ENCODE results near the gene DDAH2. TPM values are rescaled to one million over a fixed set of nuclear protein-coding genes. Genes with fewer than 3 reads are reported as not detected.

DDAH2 gene
- total RNA-seq, 1 donor from 2014 or later = 30.7 TPM

DNA sequence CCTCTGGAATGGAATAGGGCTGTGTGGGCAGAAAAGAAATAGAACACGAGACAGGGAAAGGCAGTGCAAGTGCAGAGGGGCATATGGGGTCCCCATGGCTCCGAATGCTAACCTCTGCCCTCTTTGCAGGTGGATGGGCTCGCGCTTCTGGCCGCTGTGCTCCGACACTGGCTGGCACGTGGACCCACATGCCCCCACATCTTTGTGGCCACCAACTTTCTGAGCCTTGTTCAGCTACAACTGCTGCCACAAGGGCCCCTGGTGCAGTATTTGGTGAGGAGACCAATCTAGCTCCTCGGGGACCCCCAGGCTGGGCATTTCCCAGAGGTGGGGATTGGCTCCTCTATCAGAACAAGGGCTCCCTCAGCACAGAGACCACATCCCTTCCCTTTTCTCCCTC is 32.2 kb upstream of the DDAH2 start:
- no peaks in the 10 kb centered on the region for H3K4me1 Mint-ChIP-seq
- no peak overlapping the region for H3K4me3 Mint-ChIP-seq
- ChIA-PET POLR2A (no interaction called here), CTCF (interaction anchor here (1.1 kb wide), 1 partner anchor 8 kb away, joined by 3 read pairs; no protein-coding TSS in a partner anchor)
- no peak overlapping the region for H3K27ac Mint-ChIP-seq
- H3K27me3 Mint-ChIP-seq = no peaks in the 10 kb centered on the region
- no peaks in the 10 kb centered on the region for H3K9me3 Mint-ChIP-seq
- intact Hi-C loops (cut with micrococcal nuclease) = no loop called here
- ATAC-seq (ENCODE audit: low read depth) = no peak
- H3K36me3 Mint-ChIP-seq (ENCODE audit: low read depth) = peaks cover 33% of the 10 kb centered on the region
- TF ChIP-seq CTCF (IDR thresholded peaks at IDR 0.05) = no peak
- no peak for DNase-seq

DNA sequence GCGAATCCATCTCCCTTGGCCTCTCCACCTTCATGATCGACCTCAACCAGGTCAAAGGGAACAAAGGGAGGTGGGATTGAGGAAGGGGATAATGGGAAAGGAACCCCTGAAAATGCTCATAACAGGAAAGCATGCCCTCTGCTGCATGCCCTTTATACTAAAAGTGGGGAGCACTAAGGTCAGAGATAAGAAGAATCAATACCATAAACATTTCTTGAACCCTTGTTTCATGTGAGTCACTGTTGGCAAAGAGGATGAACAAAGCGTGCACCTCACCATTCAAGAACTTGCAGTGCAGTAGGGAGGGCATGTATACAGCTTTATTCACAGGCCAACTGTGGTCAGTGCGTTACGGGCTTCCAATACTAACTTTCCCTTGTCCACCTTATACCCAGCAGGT is 31.7 kb upstream of the DDAH2 start:
- ChIA-PET CTCF (interaction anchor here (1.1 kb wide), 1 partner anchor 9 kb away, joined by 3 read pairs; no protein-coding TSS in a partner anchor), POLR2A (no interaction called here)
- TF ChIP-seq CTCF (IDR thresholded peaks at IDR 0.05) = no peak
- Mint-ChIP-seq H3K4me3 (no peak overlapping the region), H3K27ac (no peak overlapping the region), H3K9me3 (no peaks in the 10 kb centered on the region), H3K4me1 (no peaks in the 10 kb centered on the region), H3K36me3 (ENCODE audit: low read depth) (peaks cover 33% of the 10 kb centered on the region), H3K27me3 (no peaks in the 10 kb centered on the region)
- ATAC-seq (ENCODE audit: low read depth) (no peak), DNase-seq (no peak)
- intact Hi-C loops (cut with micrococcal nuclease) = no loop called here

- ChIA-PET CTCF (no interaction called here), POLR2A (no interaction called here)
Measured at GRCh38 chr6:31758281-31758680, 29.2 kb upstream of the DDAH2 start.

DNA sequence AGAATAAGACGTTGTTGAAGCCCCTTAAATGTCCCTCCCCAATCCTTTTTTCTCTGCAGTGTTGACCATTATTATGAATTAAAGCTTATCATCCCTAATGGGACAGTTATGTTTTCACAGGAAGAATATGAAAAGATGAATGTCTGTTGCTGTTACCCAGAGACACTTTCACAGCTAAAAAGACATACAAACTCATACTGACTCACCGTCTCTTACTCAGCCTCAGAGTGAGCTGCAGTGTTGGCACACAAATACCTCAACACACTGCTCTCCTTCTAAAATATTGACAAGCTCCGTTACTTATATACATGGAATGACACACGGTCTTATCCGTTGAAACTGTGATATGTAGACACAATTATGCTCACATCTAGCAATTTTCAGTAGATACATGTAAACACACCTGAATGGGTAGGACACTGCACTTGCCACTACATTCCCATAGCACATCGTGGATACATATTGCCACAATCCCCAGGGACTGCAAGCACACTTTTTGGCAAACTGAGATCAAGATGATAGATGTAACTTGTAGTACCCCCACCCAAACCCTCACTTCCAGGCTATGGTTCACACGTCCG is 23.7 kb upstream of the DDAH2 start:
- intact Hi-C loops (cut with micrococcal nuclease) = no loop called here
- no peak overlapping the region for H3K4me3 Mint-ChIP-seq
- no peak for TF ChIP-seq CTCF (IDR thresholded peaks at IDR 0.05)
- ChIA-PET POLR2A (interaction anchor here (0.6 kb wide), 1 partner anchor 63 kb away, joined by 6 read pairs; no protein-coding TSS in a partner anchor), CTCF (no interaction called here)
- DNase-seq = no peak
- ATAC-seq (ENCODE audit: low read depth) = no peak
- no peaks in the 10 kb centered on the region for H3K27me3 Mint-ChIP-seq
- H3K36me3 Mint-ChIP-seq (ENCODE audit: low read depth) = peaks cover 7% of the 10 kb centered on the region
- H3K9me3 Mint-ChIP-seq = no peaks in the 10 kb centered on the region
- no peak overlapping the region for H3K27ac Mint-ChIP-seq
- no peaks in the 10 kb centered on the region for H3K4me1 Mint-ChIP-seq

More at GRCh38 chr6:31758281-31758680, 29.2 kb upstream of the DDAH2 start:
- DNase-seq = no peak
- no peaks in the 10 kb centered on the region for H3K27me3 Mint-ChIP-seq
- peaks cover 25% of the 10 kb centered on the region for H3K36me3 Mint-ChIP-seq (ENCODE audit: low read depth)
- no peaks in the 10 kb centered on the region for H3K9me3 Mint-ChIP-seq
- H3K27ac Mint-ChIP-seq = no peak overlapping the region
- TF ChIP-seq CTCF (IDR thresholded peaks at IDR 0.05) = no peak
- intact Hi-C loops (cut with micrococcal nuclease) = no loop called here
- ATAC-seq (ENCODE audit: low read depth) = no peak
- no peaks in the 10 kb centered on the region for H3K4me1 Mint-ChIP-seq
- no peak overlapping the region for H3K4me3 Mint-ChIP-seq

DNA sequence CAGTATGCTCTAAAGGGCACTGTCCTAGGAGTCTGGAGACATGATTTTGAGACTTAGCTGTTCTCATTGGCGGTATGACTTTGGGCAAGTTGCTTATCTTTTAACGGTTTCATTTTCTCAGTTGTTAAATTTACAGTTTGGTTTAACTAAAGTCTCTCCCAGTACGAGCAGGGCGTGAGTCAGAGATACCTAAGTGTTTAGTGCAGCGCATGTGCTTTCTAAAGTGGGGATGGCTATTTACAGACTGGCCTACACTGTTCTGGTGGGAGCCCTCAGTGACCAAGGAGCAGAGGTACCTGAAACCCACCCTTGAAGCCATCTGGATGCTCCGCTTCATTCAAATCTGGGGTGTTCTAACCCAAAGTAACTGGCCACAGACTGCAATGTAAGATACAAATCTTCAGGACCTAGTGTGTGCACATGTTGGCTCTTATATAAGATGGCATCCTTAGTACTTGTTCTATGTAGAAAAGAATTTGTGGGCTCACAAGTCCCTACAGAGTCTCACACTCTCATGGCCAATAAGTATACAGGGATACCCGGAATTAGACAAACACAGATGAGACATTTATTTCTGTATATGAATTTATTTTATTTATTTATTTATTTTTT is 21.4 kb upstream of the DDAH2 start:
- intact Hi-C loops (cut with micrococcal nuclease) = no loop called here
- POLR2A ChIA-PET = interaction anchor here (0.6 to 1.1 kb wide), 3 partner anchors 11 to 85 kb away, joined by 3 to 4 read pairs (median 3); partner anchors contain the start of gene MSH5

More for the DNA sequence above, 21.4 kb upstream of the DDAH2 start:
- no peak overlapping the region for H3K4me3 Mint-ChIP-seq
- no peaks in the 10 kb centered on the region for H3K27me3 Mint-ChIP-seq
- DNase-seq (no peak), ATAC-seq (ENCODE audit: low read depth) (no peak)
- H3K9me3 Mint-ChIP-seq = no peaks in the 10 kb centered on the region
- CTCF ChIA-PET = interaction anchor here (1.1 kb wide), 1 partner anchor 19 kb away, joined by 3 read pairs; no protein-coding TSS in a partner anchor
- H3K4me1 Mint-ChIP-seq = no peaks in the 10 kb centered on the region
- TF ChIP-seq CTCF (IDR thresholded peaks at IDR 0.05) = no peak
- H3K36me3 Mint-ChIP-seq (ENCODE audit: low read depth) = peaks cover 12% of the 10 kb centered on the region
- H3K27ac Mint-ChIP-seq = no peak overlapping the region

Data from activated B cell treated with CpG ODN at 0.5 μM for 24 hours (primary cell).